Hepatocyte (in vitro differentiated cells): Measurements from ENCODE around the gene NSUN4. TPM values are rescaled to one million over a fixed set of nuclear protein-coding genes. Genes with fewer than 3 reads are reported as not detected.

Experiments used
- DNase-seq: peaks from one replicate; pipeline ENCODE4 v3.0.0-alpha.2; 2016; ENCODE audit warnings: low spot score
- H2AFZ ChIP-seq: fragments of 200-600 bp; sonication (generic); 2 replicates; pipeline ENCODE4 v1.6.0; 2016; ENCODE audit warnings: antibody characterized with exemption, mild to moderate bottlenecking
- H3K27ac ChIP-seq: fragments of 200-600 bp; sonication (generic); 2 replicates; pipeline ENCODE4 v1.5.1; 2016; ENCODE audit warnings: mild to moderate bottlenecking
- H3K27me3 ChIP-seq: fragments of 200-600 bp; sonication (generic); 2 replicates; pipeline ENCODE4 v1.6.1; 2016
- H3K36me3 ChIP-seq: fragments of 200-600 bp; sonication (generic); replicated peaks from 2 replicates; pipeline ENCODE4 v1.5.1; 2016; ENCODE audit warnings: low read depth; ENCODE audit not compliant: insufficient read depth
- H3K4me1 ChIP-seq: fragments of 200-600 bp; sonication (generic); 2 replicates; pipeline ENCODE4 v1.5.1; 2016; ENCODE audit warnings: mild to moderate bottlenecking, moderate library complexity; ENCODE audit not compliant: insufficient read depth
- H3K4me2 ChIP-seq: fragments of 200-600 bp; sonication (generic); 2 replicates; pipeline ENCODE4 v1.6.0; 2016
- H3K4me3 ChIP-seq: fragments of 200-600 bp; sonication (generic); 2 replicates; pipeline ENCODE4 v1.5.1; 2016; ENCODE audit warnings: mild to moderate bottlenecking
- H3K79me2 ChIP-seq: fragments of 200-600 bp; sonication (generic); 2 replicates; pipeline ENCODE4 v1.6.0; 2017; ENCODE audit warnings: mild to moderate bottlenecking
- H3K9me2 ChIP-seq: fragments of 200-600 bp; sonication (generic); replicated peaks from 2 replicates; pipeline ENCODE4 v1.6.0; 2017; ENCODE audit warnings: mild to moderate bottlenecking; ENCODE audit not compliant: insufficient read depth
- H3K9me3 ChIP-seq: fragments of 200-600 bp; sonication (generic); 2 replicates; pipeline ENCODE4 v1.5.1; 2016; ENCODE audit warnings: low read depth, mild to moderate bottlenecking
- H4K20me1 ChIP-seq: fragments of 200-600 bp; sonication (generic); 2 replicates; pipeline ENCODE4 v1.6.0; 2016; ENCODE audit warnings: mild to moderate bottlenecking; ENCODE audit not compliant: insufficient read depth, poor library complexity, severe bottlenecking
- EZH2 ChIP-seq: fragments of 200-600 bp; sonication (generic); IDR thresholded peaks from 2 replicates; pipeline ENCODE4 v1.6.1; 2016; ENCODE audit warnings: antibody characterized with exemption, mild to moderate bottlenecking, borderline replicate concordance
- EZH2phosphoT487 ChIP-seq: fragments of 200-600 bp; sonication (generic); IDR thresholded peaks from one replicate; pipeline ENCODE4 v1.6.1; 2018; ENCODE audit warnings: antibody characterized with exemption, mild to moderate bottlenecking, low read depth, moderate library complexity; ENCODE audit not compliant: unreplicated experiment, severe bottlenecking
- WGBS: methylation state at CpG from one replicate; pipeline ENCODE4 v1.1.6; 2016; ENCODE audit warnings: low lambda C conversion rate; ENCODE audit errors: missing lambda C conversion rate; 5-methylcytosine and 5-hydroxymethylcytosine counted together
- polyA plus RNA-seq: library from polyadenylated mRNA; unstranded; fragments of >200 nt; fragmentation: Nextera tagmentation; extraction: Ambion mirVana; gene quantifications from 2 replicates; pipeline ENCODE4 v1.2.1, GENCODE V29; 2016
- total RNA-seq: library from RNA; depleted of rRNA; stranded (reverse); fragments of >200 nt; gene quantifications from 2 replicates; pipeline ENCODE4 v1.2.3, GENCODE V29; 2014
- TF ChIP-seq, protein P1 (sequence below): fragments of 200-600 bp; sonication (generic); IDR thresholded peaks from 2 replicates; pipeline ENCODE4 v1.5.1; 2016; ENCODE audit warnings: antibody characterized with exemption, mild to moderate bottlenecking; ENCODE audit not compliant: poor library complexity

Gene NSUN4
- total and polyA plus RNA-seq, 2 experiments from 2014 or later: 20.5 to 21.2 TPM

- Histone ChIP-seq H3K36me3 (no peaks in the 10 kb centered on the region), H3K27ac (no peak overlapping the region), H3K4me1 (peaks cover 6% of the 10 kb centered on the region), H3K9me3 (no peaks in the 10 kb centered on the region), H3K9me2 (no peaks in the 10 kb centered on the region), H3K4me3 (no peak overlapping the region), H4K20me1 (no peaks in the 10 kb centered on the region), H3K4me2 (no peak overlapping the region), H3K27me3 (no peaks in the 10 kb centered on the region), H3K79me2 (no peaks in the 10 kb centered on the region), H2AFZ (no peak overlapping the region)
- no peak for TF ChIP-seq EZH2
- TF ChIP-seq, protein P1, sequence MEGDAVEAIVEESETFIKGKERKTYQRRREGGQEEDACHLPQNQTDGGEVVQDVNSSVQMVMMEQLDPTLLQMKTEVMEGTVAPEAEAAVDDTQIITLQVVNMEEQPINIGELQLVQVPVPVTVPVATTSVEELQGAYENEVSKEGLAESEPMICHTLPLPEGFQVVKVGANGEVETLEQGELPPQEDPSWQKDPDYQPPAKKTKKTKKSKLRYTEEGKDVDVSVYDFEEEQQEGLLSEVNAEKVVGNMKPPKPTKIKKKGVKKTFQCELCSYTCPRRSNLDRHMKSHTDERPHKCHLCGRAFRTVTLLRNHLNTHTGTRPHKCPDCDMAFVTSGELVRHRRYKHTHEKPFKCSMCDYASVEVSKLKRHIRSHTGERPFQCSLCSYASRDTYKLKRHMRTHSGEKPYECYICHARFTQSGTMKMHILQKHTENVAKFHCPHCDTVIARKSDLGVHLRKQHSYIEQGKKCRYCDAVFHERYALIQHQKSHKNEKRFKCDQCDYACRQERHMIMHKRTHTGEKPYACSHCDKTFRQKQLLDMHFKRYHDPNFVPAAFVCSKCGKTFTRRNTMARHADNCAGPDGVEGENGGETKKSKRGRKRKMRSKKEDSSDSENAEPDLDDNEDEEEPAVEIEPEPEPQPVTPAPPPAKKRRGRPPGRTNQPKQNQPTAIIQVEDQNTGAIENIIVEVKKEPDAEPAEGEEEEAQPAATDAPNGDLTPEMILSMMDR: no peak
- TF ChIP-seq EZH2phosphoT487: no peak
- no peak for DNase-seq
- WGBS: 100% methylated on average over 1 of the region's 1 CpG
These were observed 68.4 kb downstream of the NSUN4 start for GRCh38 chr1:46409063-46409372.

DNA sequence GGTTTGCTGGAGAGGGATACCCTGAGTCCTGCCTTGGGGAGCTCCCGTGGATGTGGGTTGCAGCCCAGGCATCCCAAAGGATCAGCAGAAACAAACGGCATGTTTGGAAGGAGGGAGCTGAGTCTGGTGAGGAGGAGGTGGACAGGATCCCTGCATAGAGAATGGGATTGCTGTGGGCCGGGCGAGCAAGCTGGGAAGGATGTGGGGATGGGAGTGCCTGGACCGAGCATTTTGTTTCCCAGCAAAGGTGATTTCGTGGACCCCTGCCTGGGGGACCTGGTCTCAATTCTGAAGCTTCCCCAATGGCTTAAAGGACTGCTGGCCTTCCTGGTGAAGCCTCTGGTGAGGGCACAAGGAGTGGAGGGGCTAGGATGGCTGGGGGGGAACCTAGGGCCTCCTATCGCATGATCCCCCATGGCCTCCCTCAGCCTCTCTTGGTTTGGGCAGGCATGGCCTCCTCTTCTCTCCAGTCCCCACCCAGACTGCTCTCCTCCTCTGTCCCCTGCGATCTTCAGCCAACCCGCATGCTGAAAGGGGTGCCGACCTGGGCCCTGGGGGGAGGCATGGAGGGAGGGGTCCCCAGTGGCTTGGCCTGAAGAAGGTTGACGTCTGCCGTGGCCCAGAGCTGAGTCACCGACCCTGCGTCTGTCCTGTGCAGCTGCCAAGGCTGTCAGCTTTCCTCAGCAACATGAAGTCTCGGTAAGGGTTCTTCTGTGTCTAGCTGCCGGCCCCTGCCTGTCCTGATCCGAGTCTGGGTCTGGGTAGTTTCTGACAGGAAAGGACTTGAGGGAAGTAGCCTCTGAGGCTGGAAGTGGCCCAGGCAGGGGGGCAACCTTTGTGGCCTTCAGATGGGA lies 69.8 kb downstream of the NSUN4 start:
- no peak for DNase-seq
- Histone ChIP-seq H3K36me3 (no peaks in the 10 kb centered on the region), H3K27ac (no peak overlapping the region), H3K4me2 (no peak overlapping the region), H2AFZ (no peak overlapping the region), H3K27me3 (no peaks in the 10 kb centered on the region), H3K79me2 (no peaks in the 10 kb centered on the region), H3K9me3 (no peaks in the 10 kb centered on the region), H3K4me3 (no peak overlapping the region), H4K20me1 (no peaks in the 10 kb centered on the region), H3K9me2 (no peaks in the 10 kb centered on the region), H3K4me1 (peaks cover 6% of the 10 kb centered on the region)
- WGBS: 94% methylated on average over 17 of the region's 17 CpGs
- no peak for TF ChIP-seq EZH2
- TF ChIP-seq, protein P1: no peak
- TF ChIP-seq EZH2phosphoT487: no peak

- Histone ChIP-seq H3K27ac (no peak overlapping the region), H4K20me1 (no peaks in the 10 kb centered on the region), H3K27me3 (no peaks in the 10 kb centered on the region), H3K79me2 (no peaks in the 10 kb centered on the region), H3K4me3 (no peak overlapping the region), H2AFZ (no peak overlapping the region), H3K4me1 (peaks cover 6% of the 10 kb centered on the region), H3K4me2 (no peak overlapping the region), H3K36me3 (no peaks in the 10 kb centered on the region), H3K9me3 (no peaks in the 10 kb centered on the region), H3K9me2 (no peaks in the 10 kb centered on the region)
- no peak for DNase-seq
- TF ChIP-seq, protein P1: no peak
- TF ChIP-seq EZH2phosphoT487: no peak
- TF ChIP-seq EZH2: no peak
- 95% methylated on average over 6 of the region's 7 CpGs for WGBS
These were observed 70.4 kb downstream of the NSUN4 start for GRCh38 chr1:46411010-46411405.

Other genes starting within 250 kb of the NSUN4 start
- 16.8 and 18.9 TPM in 2 replicates for gene PIK3R3, start 208.2 kb upstream of the NSUN4 start, total RNA-seq
- 8.4 and 9.9 TPM in 2 replicates for gene PIK3R3, start 208.2 kb upstream of the NSUN4 start, polyA plus RNA-seq
- 32.1 and 33.4 TPM in 2 replicates for gene TSPAN1, start 165.7 kb upstream of the NSUN4 start, total RNA-seq
- 69.5 and 69.8 TPM in 2 replicates for gene TSPAN1, start 165.7 kb upstream of the NSUN4 start, polyA plus RNA-seq
- gene P3R3URF, start 164.3 kb upstream of the NSUN4 start, total RNA-seq: not detected in 2 replicates
- gene P3R3URF, start 164.3 kb upstream of the NSUN4 start, polyA plus RNA-seq: not detected in 2 replicates
- gene POMGNT1, start 142.4 kb upstream of the NSUN4 start, total RNA-seq: 48.0 and 52.3 TPM in 2 replicates
- 60.4 and 70.8 TPM in 2 replicates for gene POMGNT1, start 142.4 kb upstream of the NSUN4 start, polyA plus RNA-seq
- gene LURAP1, start 137.5 kb upstream of the NSUN4 start, total RNA-seq: 0.92 and 1.3 TPM in 2 replicates
- 0.40 and 1.9 TPM in 2 replicates for gene LURAP1, start 137.5 kb upstream of the NSUN4 start, polyA plus RNA-seq
- gene RAD54L, start 93.0 kb upstream of the NSUN4 start, total RNA-seq: 4.3 and 6.2 TPM in 2 replicates
- gene RAD54L, start 93.0 kb upstream of the NSUN4 start, polyA plus RNA-seq: 4.2 and 4.9 TPM in 2 replicates
- 84.4 and 104 TPM in 2 replicates for gene LRRC41, start 37.2 kb upstream of the NSUN4 start, total RNA-seq
- gene LRRC41, start 37.2 kb upstream of the NSUN4 start, polyA plus RNA-seq: 113 and 123 TPM in 2 replicates
- gene UQCRH, start 37.1 kb upstream of the NSUN4 start, total RNA-seq: 429 and 430 TPM in 2 replicates
- gene UQCRH, start 37.1 kb upstream of the NSUN4 start, polyA plus RNA-seq: 269 and 287 TPM in 2 replicates
- 40.3 and 44.5 TPM in 2 replicates for gene FAAH, start 53.5 kb downstream of the NSUN4 start, total RNA-seq
- gene FAAH, start 53.5 kb downstream of the NSUN4 start, polyA plus RNA-seq: 61.1 and 61.8 TPM in 2 replicates
- gene DMBX1, start 149.0 kb downstream of the NSUN4 start, total RNA-seq: not detected in 2 replicates
- 0.32 TPM in 1 of 2 replicates, not detected in the other for gene DMBX1, start 149.0 kb downstream of the NSUN4 start, polyA plus RNA-seq
- not detected in 2 replicates for gene KNCN, start 210.8 kb downstream of the NSUN4 start, total RNA-seq
- not detected in 2 replicates for gene KNCN, start 210.8 kb downstream of the NSUN4 start, polyA plus RNA-seq